Uterus (tissue), 4 donors: ENCODE data around the gene UTP25. TPM values are rescaled to one million over a fixed set of nuclear protein-coding genes. Genes with fewer than 3 reads are reported as not detected.

Source experiments
- DNase-seq, 2 donors: peaks; one replicate each; pipeline ENCODE4 v3.0.0-alpha.2; 2019 to 2020
- H3K27ac ChIP-seq, 2 donors: fragments of 200-600 bp; sonication (generic); 1 replicate in 1 of 2; 2 replicates in 1 of 2; pipeline ENCODE4 v1.5.1; 2016 to 2018
- H3K27me3 ChIP-seq, 2 donors: fragments of 200-600 bp; sonication (generic); one replicate each; pipeline ENCODE4 v1.5.1; 2018 to 2019; ENCODE audit warnings: control low read depth in 1 of 2
- H3K36me3 ChIP-seq, 2 donors: fragments of 200-600 bp; sonication (generic); one replicate each; pipeline ENCODE4 v1.5.1; 2019; ENCODE audit warnings: control low read depth in 1 of 2
- H3K4me1 ChIP-seq, 2 donors: fragments of 200-600 bp; sonication (generic); one replicate each; pipeline ENCODE4 v1.5.1; 2018 to 2019; ENCODE audit warnings: control low read depth in 1 of 2
- H3K4me3 ChIP-seq, 2 donors: fragments of 200-600 bp; sonication (generic); 1 replicate in 1 of 2; 2 replicates in 1 of 2; pipeline ENCODE4 v1.5.1; 2018 to 2019; ENCODE audit warnings: mild to moderate bottlenecking in 1 of 2
- H3K9me3 ChIP-seq, 2 donors: fragments of 200-600 bp; sonication (generic); one replicate each; pipeline ENCODE4 v1.5.1; 2019; ENCODE audit warnings: control low read depth in 1 of 2
- POLR2A ChIP-seq, 2 donors: fragments of 450-650 bp; IDR thresholded peaks; one replicate each; pipeline ENCODE4 v1.6.1; 2016; ENCODE audit warnings: antibody characterized with exemption in 2 of 2, mild to moderate bottlenecking in 1 of 2, moderate library complexity in 1 of 2
- intact Hi-C: fragments of 100-400 bp; cut with DNase I; formaldehyde crosslinking; loops from one replicate; pipeline ENCODE4 v1.15.1; 2023; ENCODE audit warnings: low total_unique reads
- total RNA-seq, 4 donors: library from RNA; depleted of rRNA in 3 of 4; stranded (reverse); fragments of >200 nt in 3 of 4; gene quantifications; one replicate each; pipeline versions ENCODE4 v1.1.0 to v1.2.4, GENCODE V29; 2014 to 2023
- TF ChIP-seq, protein P1 (sequence below), 4 experiments: fragments of 200-600 bp in 2 of 4; fragments of 450-650 bp in 2 of 4; sonication (generic) in 2 of 4; IDR thresholded peaks; one replicate each; pipeline ENCODE4 v1.5.1; 2016 to 2019; ENCODE audit warnings: antibody characterized with exemption in 4 of 4, mild to moderate bottlenecking in 2 of 4, moderate library complexity in 1 of 4
- donor health status: DM: yes; HTN: yes; CAD: no.

UTP25 gene
- total RNA-seq, 4 donors from 2014 or later: 6.8 to 12.4 (median 8.8) TPM

DNA sequence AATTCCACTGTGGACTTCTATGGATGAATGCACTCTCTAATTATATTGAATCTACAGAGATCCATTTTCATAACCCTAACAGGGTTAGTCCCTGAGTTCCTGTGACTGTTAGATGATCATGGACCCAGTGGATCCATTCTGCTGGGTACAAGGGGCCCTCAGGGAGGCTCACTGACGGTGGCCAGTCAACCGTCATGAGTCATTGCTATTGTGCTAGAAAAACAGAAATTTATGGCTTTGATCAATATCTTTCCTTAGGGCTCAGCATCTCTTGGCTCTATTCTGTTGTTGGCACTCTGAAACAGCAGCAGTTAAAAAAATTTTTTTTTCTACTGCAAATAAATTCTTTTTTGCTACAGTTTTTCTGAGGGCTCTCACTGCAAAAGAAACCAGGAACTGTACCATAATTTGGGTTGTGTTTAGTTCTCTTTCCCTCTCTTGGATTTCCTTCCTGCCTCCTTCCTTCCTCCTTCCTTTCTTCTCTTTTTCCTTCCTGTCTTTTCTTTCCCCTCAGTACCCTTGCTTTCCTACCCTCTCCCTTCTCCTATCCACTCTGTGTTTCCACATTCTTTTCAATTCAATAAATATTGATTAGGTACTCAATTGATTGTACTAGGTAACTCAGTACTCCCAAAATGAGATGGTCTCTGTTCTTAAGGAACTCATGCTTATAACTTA, 49.5 kb downstream of the UTP25 start:
- Histone ChIP-seq H3K27me3 (no peaks in the 10 kb centered on the region), H3K27ac (no peak overlapping the region), H3K36me3 (no peaks in the 10 kb centered on the region), H3K9me3 (no peaks in the 10 kb centered on the region), H3K4me3 (no peak overlapping the region), H3K4me1 (no peaks in the 10 kb centered on the region)
- TF ChIP-seq POLR2A (IDR thresholded peaks at IDR 0.05): no peak
- TF ChIP-seq, protein P1, sequence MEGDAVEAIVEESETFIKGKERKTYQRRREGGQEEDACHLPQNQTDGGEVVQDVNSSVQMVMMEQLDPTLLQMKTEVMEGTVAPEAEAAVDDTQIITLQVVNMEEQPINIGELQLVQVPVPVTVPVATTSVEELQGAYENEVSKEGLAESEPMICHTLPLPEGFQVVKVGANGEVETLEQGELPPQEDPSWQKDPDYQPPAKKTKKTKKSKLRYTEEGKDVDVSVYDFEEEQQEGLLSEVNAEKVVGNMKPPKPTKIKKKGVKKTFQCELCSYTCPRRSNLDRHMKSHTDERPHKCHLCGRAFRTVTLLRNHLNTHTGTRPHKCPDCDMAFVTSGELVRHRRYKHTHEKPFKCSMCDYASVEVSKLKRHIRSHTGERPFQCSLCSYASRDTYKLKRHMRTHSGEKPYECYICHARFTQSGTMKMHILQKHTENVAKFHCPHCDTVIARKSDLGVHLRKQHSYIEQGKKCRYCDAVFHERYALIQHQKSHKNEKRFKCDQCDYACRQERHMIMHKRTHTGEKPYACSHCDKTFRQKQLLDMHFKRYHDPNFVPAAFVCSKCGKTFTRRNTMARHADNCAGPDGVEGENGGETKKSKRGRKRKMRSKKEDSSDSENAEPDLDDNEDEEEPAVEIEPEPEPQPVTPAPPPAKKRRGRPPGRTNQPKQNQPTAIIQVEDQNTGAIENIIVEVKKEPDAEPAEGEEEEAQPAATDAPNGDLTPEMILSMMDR (IDR thresholded peaks at IDR 0.05): no peak
- no peak for DNase-seq
- intact Hi-C loops: no loop called here

DNA sequence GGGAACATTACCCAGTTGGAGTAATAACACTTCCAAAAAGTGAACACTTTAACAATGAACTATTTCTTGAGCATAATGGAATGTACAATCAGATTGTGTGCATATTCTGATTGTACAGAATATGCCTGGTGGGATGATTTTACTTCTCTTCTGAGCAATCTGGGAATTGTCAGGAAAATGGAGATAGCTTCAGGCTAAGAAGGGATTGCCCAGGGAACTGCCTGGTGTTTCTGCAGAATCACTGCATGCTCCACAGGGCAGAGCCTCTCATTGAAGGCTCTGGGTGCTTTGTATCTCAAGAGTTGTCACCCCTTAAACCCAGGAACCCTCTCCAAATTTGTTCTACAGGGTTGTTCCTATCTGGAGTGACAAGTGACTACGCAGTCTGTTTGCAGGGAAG, 51.2 kb downstream of the UTP25 start:
- intact Hi-C loops: no loop called here
- no peak overlapping the region for H3K4me3 ChIP-seq
- no peaks in the 10 kb centered on the region for H3K27me3 ChIP-seq
- no peak overlapping the region for H3K27ac ChIP-seq
- no peak for DNase-seq
- H3K36me3 ChIP-seq: no peaks in the 10 kb centered on the region
- TF ChIP-seq, protein P1 (IDR thresholded peaks at IDR 0.05): no peak
- TF ChIP-seq POLR2A (IDR thresholded peaks at IDR 0.05): no peak
- H3K9me3 ChIP-seq: no peaks in the 10 kb centered on the region
- no peaks in the 10 kb centered on the region for H3K4me1 ChIP-seq

DNA sequence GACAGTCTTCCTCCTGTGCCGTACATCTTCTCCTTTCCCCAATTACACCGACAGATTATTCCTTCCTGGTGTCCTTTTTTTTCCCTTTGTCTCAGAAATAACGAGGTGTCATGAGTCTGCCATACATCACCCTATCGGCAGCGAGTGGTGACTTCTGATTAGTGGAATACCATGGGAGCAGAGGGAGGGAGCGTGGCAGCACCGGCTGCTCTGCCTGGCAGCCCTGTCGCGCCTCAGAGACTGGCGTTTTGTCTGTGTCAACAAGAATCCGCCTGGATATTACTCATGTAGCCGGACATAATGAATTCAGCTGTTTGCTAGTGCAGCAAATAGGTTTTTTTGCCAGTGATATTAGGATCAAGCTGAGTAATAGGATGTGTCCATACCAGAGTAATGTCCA, 51.8 kb downstream of the UTP25 start:
- no peak for TF ChIP-seq POLR2A (IDR thresholded peaks at IDR 0.05)
- TF ChIP-seq, protein P1 (IDR thresholded peaks at IDR 0.05): no peak
- Histone ChIP-seq H3K4me1 (no peaks in the 10 kb centered on the region), H3K4me3 (no peak overlapping the region), H3K27ac (no peak overlapping the region), H3K36me3 (no peaks in the 10 kb centered on the region), H3K27me3 (no peaks in the 10 kb centered on the region), H3K9me3 (no peaks in the 10 kb centered on the region)
- intact Hi-C loops: no loop called here
- no peak for DNase-seq

DNA sequence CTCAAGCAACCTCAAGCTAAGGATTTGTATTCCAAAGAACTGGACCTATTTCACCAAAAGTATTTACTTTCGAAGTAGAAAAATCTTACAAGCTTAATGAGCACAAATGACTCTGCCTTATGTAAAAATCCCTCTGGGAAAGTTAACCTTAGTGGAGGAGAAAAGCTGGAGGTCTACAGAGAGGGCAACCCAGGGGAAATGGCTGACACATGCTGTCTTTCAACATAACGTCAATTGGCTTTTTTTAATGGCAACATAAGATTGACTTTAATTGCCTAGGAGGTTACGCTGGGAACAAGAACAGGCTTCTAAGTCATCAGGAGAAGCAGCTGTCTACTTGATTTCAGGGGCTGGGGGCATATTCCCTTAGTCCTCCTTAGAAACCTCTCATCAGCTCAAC, 52.3 kb downstream of the UTP25 start:
- no peaks in the 10 kb centered on the region for H3K9me3 ChIP-seq
- no peak overlapping the region for H3K27ac ChIP-seq
- intact Hi-C loops: no loop called here
- no peak for DNase-seq
- TF ChIP-seq POLR2A (IDR thresholded peaks at IDR 0.05): no peak
- TF ChIP-seq, protein P1 (IDR thresholded peaks at IDR 0.05): no peak
- no peaks in the 10 kb centered on the region for H3K4me1 ChIP-seq
- no peaks in the 10 kb centered on the region for H3K27me3 ChIP-seq
- H3K4me3 ChIP-seq: no peak overlapping the region
- H3K36me3 ChIP-seq: no peaks in the 10 kb centered on the region

DNA sequence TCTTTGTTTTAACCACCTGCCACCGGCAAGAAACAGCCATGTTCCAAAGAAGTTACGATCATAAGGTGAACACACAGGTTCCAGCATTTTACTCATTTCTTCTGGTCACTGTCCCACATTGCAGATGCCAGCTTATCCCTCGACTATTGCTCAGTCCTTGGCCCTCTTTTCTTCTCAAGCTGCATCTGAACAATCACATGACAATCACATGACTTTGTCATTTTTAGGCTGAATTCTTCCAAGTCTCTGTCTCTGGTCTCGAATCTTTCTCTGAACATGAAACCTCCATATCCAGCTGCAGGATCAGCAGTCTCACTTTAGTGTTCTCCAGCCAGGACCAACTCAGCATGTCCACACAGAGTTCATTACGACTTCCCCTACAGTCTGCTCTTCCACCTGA, 53.8 kb downstream of the UTP25 start:
- Histone ChIP-seq H3K4me1 (no peaks in the 10 kb centered on the region), H3K36me3 (no peaks in the 10 kb centered on the region), H3K4me3 (no peak overlapping the region), H3K27me3 (no peaks in the 10 kb centered on the region), H3K27ac (no peak overlapping the region), H3K9me3 (no peaks in the 10 kb centered on the region)
- no peak for DNase-seq
- TF ChIP-seq, protein P1 (IDR thresholded peaks at IDR 0.05): no peak
- intact Hi-C loops: no loop called here
